Measurements from ENCODE around the gene MED26. TPM values are rescaled to one million over a fixed set of nuclear protein-coding genes. Genes with fewer than 3 reads are reported as not detected.
"Not testable (repeated sequence)": the region's sequence is repeated elsewhere in the genome, so short reads cannot be mapped to it uniquely, and the experiment has no call there.

MED26 gene
- total RNA-seq, 1 experiment from 2014 or later, result 8.9 TPM

DNA sequence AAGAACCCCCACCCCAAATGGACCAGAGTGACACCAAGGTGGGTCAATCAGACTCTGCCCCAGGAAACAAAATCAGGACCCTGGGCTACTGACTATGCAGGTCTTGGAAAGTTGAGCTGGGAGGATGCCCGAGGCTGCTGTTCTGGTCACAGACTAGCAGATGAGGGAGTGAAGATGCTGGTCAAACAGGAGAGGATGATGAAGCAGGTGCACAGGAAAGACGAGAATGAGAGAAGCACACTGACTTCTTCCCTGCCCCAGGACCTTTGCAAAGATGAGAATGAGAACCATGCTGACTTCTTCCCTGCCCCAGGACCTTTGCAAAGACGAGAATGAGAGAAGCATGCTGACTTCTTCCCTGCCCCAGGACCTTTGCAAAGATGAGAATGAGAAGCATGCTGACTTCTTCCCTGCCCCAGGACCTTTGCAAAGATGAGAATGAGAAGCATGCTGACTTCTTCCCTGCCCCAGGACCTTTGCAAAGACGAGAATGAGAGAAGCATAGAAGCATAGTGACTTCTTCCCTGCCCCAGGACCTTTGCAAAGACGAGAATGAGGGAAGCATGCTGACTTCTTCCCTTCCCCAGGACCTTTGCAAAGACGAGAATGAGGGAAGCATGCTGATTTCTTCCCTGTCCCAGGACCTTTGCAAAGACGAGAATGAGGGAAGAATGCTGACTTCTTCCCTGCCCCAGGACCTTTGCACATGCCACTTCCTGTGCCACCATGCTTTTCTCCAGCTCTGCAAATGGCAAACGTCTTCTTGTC is 23.6 kb upstream of the MED26 start:
- not testable (repeated sequence) for DNase-seq (ENCODE audit: low read depth)

DNA sequence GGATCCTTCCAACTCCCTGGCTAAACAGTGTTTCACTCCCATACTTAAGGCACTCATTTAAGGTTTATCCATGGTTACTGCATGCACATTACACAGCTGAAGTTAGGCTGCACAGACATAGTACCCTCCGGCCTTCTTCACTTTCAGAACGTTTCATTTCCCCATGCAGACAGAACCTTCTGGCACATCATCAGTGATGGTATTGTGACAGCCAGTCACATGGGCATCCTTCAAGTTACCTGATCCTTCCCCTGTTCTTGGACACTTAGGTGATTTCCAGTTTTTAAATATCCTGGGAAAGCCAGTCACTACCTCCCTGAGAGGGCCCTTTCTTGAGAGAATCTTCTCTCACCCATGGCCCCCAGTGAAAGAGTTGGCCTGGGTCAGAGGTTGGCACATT is 22.8 kb upstream of the MED26 start:
- no peak for DNase-seq (ENCODE audit: low read depth)

DNA sequence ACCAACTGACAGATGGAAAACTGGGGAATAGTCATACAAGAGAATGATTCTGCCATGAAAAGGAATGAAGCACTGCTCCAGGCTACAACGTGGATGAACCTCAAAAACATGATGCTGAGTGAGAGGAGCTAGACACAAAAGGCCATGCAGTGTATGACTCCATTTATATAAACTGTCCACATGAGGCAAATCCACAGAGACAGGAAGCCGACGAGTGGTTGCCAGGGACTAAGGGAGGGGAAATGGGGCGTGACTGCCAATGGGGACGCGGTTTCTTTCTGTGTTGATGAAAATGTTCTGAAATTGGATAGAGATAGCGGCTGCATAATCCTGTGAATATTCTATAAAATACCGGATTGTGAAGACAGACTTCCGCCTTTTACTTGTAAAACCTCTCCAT is 21.7 kb upstream of the MED26 start:
- no peak for DNase-seq (ENCODE audit: low read depth)

DNA sequence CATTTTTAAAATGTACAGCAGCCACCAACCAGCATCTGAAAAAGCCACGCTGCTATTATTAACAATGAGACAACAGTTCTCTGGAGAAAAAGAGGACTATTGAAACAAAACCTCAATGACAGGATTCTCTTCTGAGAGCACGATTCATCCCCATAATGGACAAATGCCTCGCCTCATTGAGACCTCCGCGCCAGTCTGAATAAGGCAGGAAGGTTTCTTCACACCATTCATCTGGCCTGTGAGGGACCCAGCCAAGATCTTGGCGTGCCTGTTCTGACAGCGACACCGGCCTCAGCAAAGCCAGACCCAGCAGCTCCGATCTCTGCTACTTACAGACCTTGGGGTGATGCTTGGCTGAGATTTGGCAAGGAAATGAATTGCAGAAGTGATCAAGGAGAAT is 17.1 kb upstream of the MED26 start:
- no peak for DNase-seq (ENCODE audit: low read depth)

DNA sequence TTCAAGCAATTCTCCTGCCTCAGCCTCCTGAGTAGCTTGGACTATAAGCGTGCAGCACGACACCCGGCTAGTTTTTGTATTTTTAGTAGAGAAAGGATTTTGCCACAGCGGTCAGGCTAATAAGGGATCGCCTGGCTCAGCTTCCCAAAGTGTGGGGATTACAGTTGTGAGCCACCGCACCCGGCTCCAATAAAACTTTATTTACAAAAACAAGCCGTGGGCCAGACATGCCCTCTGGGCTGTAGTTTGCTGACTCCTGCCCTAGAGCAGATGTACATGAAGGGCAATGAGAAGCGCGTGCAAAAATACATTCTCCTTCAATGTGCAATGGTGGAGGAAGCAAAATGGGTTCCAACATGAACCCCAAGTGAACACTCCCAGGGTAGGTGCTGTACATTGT is 13.7 kb upstream of the MED26 start:
- no peak for DNase-seq (ENCODE audit: low read depth)

DNA sequence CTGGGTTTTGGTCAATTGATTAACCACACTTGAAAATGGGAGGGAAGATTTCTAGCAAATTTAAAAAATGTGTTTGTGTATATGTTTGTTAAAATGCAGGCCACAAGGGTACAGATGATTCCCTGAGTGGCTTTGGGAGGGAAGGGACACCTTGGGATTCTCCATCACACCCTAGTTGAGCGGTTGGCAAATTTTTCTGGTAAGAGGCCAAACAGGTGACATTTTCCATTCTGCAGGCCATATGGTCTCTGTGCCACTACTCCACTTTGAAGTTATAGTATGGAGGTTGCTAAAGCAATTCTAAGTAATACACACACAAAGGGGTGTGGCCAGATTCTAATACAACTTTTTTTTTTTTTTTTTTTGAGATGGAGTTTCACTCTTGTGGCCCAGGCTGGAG is 12.9 kb upstream of the MED26 start:
- no peak for DNase-seq (ENCODE audit: low read depth)

DNA sequence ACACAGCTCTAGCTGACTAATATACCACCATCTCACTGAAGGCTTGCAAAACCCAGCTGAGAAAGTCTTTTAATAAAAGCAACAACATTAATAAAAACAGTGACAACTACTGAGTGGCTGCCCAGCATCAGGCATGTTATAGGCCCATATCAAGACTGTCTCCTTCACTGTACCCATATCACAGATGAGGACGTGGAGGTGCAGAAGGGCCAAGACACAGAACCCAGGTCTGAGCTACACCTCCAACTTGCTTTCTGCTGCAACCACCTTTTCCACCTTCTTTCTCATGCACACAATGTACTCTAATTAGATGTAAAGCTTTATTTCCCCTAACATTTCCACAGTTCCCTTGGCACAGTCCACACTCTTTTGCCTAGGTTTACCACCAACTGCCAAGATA is 10.7 kb upstream of the MED26 start:
- no peak for DNase-seq (ENCODE audit: low read depth)

DNA sequence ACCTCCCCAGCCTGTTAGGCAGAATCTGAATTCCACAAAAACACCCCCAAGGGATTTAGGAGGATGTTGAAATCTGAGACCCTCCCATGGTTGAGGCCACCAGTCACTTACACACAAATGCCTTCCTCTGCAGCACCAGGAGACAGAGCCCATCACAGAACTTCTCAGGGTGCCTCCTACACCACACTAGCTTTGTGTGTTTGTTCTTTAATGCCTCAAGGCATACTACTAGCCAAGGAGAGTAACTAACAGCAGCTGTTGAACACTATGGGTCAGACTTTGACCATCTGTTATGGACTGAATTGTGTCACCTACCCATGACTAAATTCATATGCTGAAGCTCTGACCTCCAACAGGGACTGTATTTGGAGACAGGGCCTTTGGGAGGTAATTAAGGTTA is 9.5 kb upstream of the MED26 start:
- peak; percentile 66 for DNase-seq (ENCODE audit: low read depth)

DNA sequence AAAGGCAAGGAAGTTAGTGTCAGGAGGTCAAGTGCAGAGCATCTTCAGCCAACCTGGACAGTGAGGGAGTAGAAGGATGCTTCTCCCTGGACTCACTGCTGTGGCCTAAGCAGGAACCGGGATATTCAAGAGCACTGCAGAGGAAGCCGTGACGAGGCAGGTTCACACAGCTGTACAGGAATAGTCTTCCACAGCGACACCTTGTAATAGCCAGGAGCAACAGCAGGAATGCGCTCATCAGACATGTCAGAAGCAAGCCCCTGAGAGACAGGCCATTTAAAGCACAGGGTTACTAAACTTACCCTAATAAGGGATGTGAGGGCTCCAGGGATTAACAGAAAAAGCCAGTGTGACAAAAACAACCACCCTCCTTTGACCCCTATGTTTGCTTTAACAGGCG is 3.5 kb upstream of the MED26 start:
- DNase-seq (ENCODE audit: low read depth), result no peak

DNA sequence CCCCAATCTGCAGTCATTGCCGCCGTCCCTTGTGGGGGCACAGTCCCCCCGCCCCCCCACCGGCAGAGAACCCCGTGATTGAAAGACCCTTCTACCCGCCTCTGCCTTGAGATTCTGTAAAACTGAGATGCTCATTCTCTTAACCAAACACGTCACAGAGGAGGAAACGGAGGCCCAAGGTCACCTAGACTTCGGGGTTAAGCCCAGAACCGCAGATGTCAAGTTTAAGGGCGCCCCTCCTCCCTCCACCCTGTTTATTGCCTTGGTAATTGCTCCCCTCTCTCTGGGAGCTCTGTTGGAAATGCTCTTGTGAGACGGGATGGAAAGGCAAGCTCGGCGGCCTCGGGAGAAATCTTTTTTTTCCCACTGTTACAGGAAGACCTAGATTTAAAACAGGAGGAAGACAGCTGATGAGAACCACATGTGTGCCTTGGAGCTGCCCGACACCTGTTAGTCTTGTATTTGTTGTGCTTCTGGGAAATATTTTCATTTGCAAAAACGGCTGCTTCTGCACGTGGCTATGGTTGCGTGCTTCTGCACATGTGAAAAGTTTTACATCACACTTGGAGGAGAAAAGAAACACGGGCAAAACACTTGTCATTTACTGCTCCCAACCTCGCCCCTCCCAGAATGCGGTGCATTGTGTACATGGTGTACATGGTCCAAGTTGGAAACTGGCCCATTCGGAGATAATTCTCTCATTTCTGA is 1.1 kb upstream of the MED26 start:
- peak; percentile 91 for DNase-seq (ENCODE audit: low read depth)

DNA sequence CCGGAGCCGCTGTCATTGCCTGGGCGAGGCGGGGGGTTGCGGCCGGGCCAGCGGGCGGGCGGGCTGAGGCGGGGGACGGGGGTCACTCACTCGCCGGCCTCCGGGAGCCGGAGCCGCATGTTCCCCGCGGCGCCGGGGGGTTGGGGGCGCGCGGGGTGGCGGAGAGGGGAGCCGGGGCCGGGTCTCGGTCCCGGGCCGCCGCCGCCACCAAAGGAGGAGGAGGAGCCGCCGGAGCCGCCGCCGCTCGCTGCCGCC is 149 bp downstream of the MED26 start:
- DNase-seq (ENCODE audit: low read depth), result no peak

DNA sequence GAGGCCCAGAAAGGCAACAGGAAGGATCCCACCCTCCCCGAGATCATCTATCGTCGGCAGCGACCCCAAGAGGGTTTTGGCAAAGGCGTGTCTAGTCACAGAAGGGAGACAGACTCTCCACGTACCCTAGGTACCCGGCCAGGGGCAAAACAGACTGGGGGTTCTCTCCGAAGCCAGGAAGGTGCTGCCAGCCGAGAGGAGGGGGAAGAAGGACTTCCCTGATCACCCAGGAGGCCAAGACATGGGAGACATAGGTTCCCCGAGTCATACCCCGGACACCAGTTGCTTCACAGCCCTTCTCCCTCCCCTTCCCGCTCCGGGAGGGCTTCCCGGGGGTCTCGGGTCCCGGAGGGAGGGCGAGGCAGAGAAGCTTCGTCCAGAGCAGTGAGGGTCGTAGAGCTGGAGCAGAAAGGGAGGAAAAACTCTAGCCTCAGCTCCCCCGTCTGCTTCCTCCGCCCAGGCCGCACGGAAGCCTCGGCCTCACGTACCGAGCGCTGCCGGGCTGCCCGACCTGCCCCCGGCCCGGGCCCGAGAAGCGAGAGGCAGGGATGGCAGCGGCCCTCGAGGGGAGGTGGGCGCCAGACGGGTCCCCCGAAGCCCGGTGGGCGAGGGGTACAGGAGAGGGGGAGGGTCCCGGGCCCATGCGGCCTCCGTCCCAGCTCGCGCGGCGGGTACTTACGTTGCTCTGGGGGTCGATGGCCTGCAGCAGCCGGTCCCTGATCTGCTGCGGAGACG is 644 bp downstream of the MED26 start:
- no peak for DNase-seq (ENCODE audit: low read depth)

DNA sequence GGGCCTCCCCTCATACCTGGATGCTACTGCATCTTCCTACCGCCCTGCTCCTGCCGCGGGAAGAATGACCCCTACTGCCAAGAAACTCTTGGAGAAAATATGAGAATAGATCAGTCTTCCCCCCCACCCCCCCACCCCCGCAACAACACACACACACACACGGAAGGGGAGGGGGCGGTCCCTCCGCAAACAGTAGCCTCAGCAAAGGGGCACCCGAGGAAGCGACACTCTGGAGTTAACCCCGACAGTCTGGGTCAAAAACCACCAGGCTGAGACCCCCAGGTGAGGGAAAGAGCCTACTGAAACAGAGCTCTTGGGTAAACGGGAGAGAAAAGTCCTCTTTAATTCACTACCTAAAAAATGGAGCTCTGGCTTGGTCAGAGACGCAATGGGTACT is 1.2 kb downstream of the MED26 start:
- no peak for DNase-seq (ENCODE audit: low read depth)

DNA sequence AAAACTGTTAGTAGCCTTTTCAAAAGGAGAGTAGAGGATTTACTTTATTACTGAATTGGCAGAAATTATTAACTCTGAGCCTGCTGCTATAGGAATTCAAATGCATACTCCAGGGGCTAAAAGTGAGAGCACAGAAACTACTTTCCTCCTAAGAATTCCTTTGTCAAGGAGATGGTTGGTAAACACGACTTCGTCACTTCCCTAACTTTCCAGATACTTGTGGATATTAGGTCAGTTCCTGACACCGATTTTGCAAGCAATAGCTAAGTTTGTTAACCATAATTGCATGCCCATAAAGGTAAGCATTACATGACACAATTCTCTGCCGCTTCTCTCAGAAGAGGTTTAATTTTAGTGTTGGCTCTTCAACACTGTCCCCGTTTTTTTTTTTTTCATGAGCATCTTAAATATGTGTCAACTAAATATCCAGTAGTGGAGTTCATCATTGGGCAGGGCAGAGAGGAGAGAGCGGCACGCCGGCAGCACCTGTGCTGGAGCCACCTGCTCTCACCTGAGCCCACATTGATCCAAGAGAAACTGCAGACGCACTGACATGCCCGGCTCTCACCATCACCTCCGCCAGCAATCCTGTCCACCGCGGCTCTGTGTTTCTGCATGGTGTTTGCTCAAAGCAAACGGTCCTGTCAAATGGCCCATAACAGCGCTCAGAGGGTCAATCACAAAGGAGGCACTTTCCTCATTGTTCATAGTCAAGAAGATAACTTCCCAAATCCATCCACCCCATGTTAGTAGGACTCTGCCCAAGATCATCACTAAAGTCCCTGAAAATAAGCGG is 2.6 kb downstream of the MED26 start:
- no peak for DNase-seq (ENCODE audit: low read depth)

DNA sequence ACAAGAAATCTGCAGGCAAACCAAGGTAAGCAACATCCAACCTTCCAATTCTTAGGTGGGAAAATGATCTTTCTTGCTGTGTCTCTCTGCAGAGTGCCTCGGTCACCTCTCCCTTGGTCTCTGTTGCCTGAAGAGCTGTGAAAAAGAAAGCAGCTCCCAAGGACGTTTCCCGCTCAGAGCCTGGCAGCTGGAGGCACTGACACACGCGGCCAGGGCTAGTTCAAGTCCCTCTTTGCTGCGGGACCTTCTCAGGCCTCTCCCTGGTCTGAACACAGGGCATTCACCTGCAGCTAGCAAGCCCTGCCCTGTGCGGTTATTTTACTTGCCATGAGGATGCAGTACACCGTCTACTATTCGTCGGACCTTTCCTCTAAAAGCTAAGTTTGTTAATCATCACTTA is 3.8 kb downstream of the MED26 start:
- DNase-seq (ENCODE audit: low read depth), result no peak

DNA sequence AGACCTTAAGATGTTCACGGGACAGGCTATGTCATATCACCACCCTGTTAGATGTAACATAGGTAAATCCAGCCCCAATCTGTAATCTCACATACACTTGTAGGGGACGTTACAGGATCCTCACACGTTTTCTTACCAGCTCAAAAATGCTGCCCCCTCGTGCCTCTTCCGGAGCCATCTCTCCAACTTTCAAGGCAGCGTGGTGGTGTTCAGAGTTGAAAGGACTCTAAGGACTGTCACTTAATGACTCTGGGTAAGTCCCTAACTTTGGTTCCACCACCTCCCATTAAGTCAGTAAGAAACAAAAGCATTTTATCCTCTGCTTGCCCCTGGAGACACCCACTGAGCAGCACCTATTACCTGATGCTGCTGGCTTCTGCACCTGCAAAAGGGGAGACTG is 4.4 kb downstream of the MED26 start:
- no peak for DNase-seq (ENCODE audit: low read depth)

DNA sequence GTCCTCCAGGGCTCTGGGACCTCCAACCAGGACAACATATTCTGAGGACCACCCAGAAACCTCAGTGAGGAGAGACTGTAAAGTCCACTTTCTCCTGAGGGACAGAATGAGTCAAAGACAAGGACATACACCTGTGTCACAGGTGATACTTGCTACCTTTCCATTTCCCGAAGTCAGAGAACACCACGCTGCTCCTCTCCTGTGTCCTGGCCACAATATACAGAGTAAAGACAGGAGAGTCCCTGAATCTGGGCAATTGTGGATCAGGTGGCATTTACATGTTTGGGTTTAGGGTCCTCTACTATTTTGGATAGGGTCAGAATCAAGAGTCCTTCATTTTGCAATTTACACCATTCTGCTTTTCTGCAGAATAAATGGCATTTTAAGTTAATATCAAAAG is 4.9 kb downstream of the MED26 start:
- DNase-seq (ENCODE audit: low read depth), result no peak

DNA sequence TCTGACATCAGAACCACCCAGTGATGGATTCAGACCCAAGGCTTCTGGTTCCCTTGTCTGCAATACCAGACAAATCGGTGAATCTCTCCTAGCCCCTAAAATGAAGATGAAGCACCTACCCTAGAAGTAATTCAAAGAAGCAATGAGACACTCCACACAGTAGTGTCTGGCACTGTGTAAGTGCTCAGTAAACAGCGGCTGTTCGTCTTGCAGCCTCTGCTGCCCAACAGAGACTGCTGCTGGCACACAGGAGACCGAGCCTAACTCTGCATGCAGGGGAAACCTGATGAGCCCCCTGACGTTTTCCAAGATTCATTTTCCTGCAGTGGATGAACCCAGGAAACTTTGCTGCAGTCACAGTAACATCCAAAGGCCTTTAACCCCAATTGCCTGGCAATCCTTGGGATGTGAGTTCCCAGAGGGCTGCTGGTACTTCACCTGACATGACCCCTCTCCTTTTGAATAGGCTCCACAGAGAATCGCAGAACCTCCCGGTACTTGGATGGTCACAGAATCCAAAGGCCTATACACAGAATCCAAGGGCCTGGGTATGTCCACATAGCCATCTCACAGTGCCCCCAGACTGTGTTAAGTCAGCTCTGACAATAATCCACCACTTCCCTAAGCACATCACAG is 6.7 kb downstream of the MED26 start:
- no peak for DNase-seq (ENCODE audit: low read depth)

DNA sequence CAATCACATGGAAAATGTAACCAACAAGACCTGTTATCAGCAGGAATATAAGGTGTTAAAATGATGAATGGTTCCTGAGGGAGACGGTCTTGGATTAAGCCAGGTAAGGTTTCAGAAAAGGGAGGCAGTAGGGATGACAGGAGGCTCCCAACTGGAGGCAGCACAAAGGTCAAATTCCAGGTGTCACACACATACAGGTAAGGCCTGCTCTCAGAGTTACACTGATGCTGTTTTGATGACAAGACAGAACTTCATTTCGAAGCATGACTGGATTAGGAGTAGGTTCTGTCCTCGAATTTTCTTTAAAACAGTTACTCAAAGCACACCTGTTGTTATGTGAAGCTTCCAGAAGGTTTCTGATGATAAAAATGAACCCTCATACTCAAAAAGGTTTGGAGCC is 7.4 kb downstream of the MED26 start:
- no peak for DNase-seq (ENCODE audit: low read depth)

DNA sequence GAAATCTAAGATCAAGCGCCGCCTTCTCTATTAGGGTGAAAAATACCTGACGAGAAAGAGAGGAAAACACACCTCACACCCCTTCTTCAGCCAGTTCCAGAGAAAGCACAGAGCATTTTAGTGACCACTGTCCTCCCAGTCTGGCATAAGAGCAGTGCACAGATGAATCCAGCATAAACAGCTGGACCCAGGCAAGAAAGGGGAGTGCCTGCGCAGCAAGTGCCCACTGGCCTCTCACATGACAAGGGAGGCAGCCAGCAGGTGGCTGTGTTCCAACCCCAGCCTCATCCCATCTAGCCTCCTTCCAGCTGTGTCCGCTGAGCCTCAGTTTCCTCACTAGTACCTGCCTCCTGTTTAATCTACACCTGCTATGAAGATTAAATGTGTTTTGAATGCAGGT is 8.0 kb downstream of the MED26 start:
- DNase-seq (ENCODE audit: low read depth), result no peak

DNA sequence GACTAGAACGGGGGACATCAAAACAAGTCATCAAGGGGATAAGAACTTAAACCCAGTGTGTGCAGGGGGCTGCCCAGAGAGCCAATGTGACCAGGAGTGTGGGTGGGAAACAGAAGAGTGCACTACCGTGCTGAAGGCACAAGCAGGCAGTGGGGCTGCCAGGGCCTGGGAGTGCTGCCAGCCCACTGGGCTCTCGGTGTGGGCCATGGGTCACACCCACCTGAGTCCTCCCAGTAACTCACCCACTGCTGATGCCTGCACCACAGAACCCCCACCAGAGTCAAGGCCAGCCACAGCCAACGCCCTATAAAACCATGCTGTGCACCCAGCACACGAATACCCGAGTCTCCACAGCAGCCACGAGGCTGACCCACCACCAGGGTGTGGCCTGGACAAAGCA is 8.5 kb downstream of the MED26 start:
- peak; percentile 18 for DNase-seq (ENCODE audit: low read depth)

DNA sequence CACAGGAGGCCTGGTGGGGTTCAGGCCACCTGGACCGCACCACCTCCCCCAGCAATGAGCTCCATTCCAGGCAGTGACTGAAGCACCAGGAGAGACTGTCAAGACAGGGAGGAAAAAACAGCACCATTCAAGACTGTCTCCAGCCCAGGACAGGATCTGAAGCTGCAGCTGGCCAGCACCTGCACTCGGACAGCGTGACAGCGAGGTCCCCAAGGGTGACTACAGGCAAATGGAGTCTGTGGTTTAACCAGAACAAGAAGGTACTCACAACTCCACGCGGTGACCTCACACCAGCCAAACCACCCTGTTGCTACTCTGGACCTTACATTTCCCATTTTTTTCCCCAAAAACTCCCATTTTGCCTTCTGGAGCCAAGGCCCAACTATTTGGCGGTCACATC is 9.8 kb downstream of the MED26 start:
- no peak for DNase-seq (ENCODE audit: low read depth)

All from LHCN-M2 (cell line).